ENCODE measurements around the gene ARSA. TPM values are rescaled to one million over a fixed set of nuclear protein-coding genes. Genes with fewer than 3 reads are reported as not detected.
"Not testable (repeated sequence)": the region's sequence is repeated elsewhere in the genome, so short reads cannot be mapped to it uniquely, and the experiment has no call there.

The ARSA gene
- total and polyA plus RNA-seq, 2 of the 13 experiments (the other 11 are each of a cell fraction or from before 2014, with no cell fraction given) = 9.0 to 11.5 TPM

DNA sequence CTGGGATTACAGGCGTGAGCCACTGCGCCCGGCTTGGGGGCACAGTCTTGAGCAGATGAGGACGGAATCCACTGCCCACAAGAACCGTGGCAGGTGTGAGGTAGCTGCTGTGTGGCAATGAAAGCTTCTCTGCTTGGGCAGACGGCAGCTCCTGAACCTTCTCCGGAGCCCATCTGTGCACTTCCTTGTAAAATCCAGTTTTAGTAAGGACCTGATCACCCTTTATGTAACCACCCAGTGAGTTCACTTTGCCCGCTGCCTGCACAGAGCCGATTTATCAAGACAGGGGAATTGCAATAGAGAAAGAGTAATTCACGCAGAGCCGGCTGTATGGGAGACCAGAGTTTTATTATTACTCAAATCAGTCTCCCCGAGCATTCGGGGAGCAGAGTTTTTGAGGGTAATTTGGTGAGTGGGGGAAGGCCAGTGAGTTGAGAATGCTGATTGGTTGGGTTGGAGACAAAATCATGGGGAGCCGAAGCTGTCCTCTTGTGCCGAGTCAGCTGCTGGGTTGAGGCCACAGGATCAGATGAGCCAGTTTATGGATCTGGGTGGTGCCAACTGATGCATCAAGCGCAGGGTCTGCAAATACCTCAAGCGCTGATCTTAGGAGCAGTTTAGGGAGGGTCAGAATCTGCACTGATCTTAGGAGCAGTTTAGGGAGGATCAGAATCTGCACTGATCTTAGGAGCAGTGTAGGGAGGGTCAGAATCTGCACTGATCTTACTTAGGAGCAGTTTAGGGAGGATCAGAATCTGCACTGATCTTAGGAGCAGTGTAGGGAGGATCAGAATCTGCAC lies 15.3 kb upstream of the ARSA start:
- whole genome bisulfite sequencing (ENCODE audit: low lambda C conversion rate) = 97% methylated on average over 16 of the region's 17 CpGs
- FAIRE-seq; in situ Hi-C loops (cut with HindIII; ENCODE audit: extremely low pct_ligation_motif_present, low pct_unique_long_range_greater_than_20kb): not testable (repeated sequence)

DNA sequence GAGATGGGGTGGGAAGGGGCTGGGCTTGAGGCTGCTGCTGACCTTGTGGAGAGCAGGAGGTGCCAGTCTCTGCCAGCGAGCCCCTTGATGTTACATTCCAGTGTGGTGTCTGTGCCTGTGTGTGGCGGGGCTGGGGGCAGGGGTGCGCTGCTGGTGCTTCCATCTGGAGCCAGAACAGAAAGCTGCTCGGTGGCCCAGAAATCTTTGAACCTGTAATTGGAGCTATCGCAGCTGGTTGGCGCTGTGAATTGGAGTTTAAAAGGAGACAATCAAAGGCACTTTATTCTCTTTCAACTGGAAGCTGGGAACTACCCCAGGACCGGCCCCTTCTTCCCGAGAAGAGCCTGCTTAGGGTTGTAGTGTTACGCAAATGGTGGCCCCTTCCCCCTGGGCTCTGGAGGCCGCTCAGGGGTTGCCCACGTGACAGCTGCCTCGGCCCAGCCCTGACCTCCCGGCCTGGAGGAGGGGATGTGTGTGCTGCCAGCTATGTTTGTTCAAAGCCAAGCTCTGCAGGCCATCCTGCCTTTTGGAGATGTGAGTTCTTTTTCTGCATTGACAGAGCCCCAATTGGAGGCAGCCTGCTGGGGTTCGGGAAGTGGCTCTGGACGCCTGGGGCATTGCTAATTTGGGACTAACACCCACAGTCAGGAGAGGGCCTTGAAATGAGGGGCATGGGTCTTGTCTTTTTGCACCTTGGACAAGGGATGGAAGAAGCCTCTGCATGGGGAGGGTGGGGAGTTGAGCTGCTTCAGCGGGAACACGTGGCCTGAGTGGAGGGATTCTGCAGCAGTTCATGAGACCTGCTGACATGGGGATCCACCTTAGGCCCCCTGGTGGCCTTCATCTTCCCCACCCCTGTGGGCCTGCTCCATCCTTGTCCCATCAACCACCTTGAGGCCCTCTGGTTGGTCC lies 14.0 kb upstream of the ARSA start:
- POLR2A ChIA-PET = interaction anchor here (0.6 to 5.4 kb wide), 27 partner anchors 9 to 349 kb away, joined by 3 to 56 read pairs (median 5); partner anchors contain the start of genes ARSA, CHKB, KLHDC7B and SCO2
- peak overlapping the region; percentile 94 for H3K27ac ChIP-seq (ENCODE audit: extremely low read length, insufficient read depth, low read length)
- in situ Hi-C loops (cut with HindIII; ENCODE audit: extremely low pct_ligation_motif_present, low pct_unique_long_range_greater_than_20kb) (no loop called here), intact Hi-C loops (cut with micrococcal nuclease; ENCODE audit: unreplicated experiment) (loop anchor here (1.0 to 5.0 kb wide), 2 partner anchors 14 to 50 kb away; partner anchors contain the start of gene ARSA)
- peak; percentile 57 for FAIRE-seq
- TSS peak; percentile 70 for BruUV-seq (replicated peaks)
- H2AFZ ChIP-seq (ENCODE audit: low read length) = no peak overlapping the region
- no peaks in the 10 kb centered on the region for H3K36me3 ChIP-seq (replicated peaks in 1 of 2; ENCODE audit: control insufficient read depth in 1 of 2, insufficient read depth in 2 of 2, low read length in 2 of 2)
- H3K9ac ChIP-seq (ENCODE audit: insufficient read depth, low read depth, low read length) = peak overlapping the region; percentile 69
- H3K4me1 ChIP-seq (ENCODE audit: insufficient read depth, low read length) = peaks cover 60% of the 10 kb centered on the region
- H3K79me2 ChIP-seq (ENCODE audit: insufficient read depth, low read length) = no peaks in the 10 kb centered on the region
- H3K4me3 ChIP-seq (replicated peaks in 1 of 3; ENCODE audit: insufficient read depth in 1 of 3, low read depth in 2 of 3, low read length in 3 of 3) = peak overlapping the region; percentile 38 to 62 (median 38); a peak in 5 of 6 replicates
- ATAC-seq = peak; percentile 86
- peak overlapping the region; percentile 89 for H3K4me2 ChIP-seq (ENCODE audit: low read depth, low read length)
- H3K9me3 ChIP-seq (ENCODE audit: low read length) = no peaks in the 10 kb centered on the region
- CTCF ChIA-PET (ENCODE audit: low intra/inter-chr PET ratio, low total read pairs) = interaction anchor here (0.7 to 2.2 kb wide), 4 partner anchors 14 to 50 kb away, joined by 3 to 14 read pairs (median 4); partner anchors contain the start of gene ARSA
- peak; percentile 95 for DNase-seq (ENCODE audit: low spot score)
- WGBS (ENCODE audit: low lambda C conversion rate) = 0% methylated on average over 13 of the region's 17 CpGs
- no peaks in the 10 kb centered on the region for H3K27me3 ChIP-seq (ENCODE audit: control insufficient read depth in 1 of 2, insufficient read depth in 2 of 2, low read length in 2 of 2)
- H4K20me1 ChIP-seq (ENCODE audit: insufficient read depth, low read length) = no peaks in the 10 kb centered on the region
- peak; percentile 45; the same call in 1 of the 2 replicates for TF ChIP-seq ZNF766 (CRISPR knock-in tag; IDR thresholded peaks at IDR 0.05; ENCODE audit: borderline replicate concordance)
- no peak for TF ChIP-seq HMG20B (CRISPR knock-in tag; conservative IDR thresholded peaks at IDR 0.05)
- TF ChIP-seq ZFP82 (CRISPR knock-in tag; IDR thresholded peaks at IDR 0.05; ENCODE audit: borderline replicate concordance) = 0 out of 2 replicates have a peak, but pooled peaks have one; percentile 41
- TF ChIP-seq DR1 (CRISPR knock-in tag; IDR thresholded peaks at IDR 0.05) = 0 out of 2 replicates have a peak, but pooled peaks have one; percentile 10
- TF ChIP-seq ZNF883 (CRISPR knock-in tag; IDR thresholded peaks at IDR 0.05; ENCODE audit: not compliant biosample characterization) = peak; percentile 3
- TF ChIP-seq ZBTB7B (CRISPR knock-in tag; IDR thresholded peaks at IDR 0.05) = peak; percentile 68; the same call in 1 of the 2 replicates
- TF ChIP-seq KAT7 (CRISPR knock-in tag; IDR thresholded peaks at IDR 0.05; ENCODE audit: borderline replicate concordance) = no peak
- TF ChIP-seq, protein P1, sequence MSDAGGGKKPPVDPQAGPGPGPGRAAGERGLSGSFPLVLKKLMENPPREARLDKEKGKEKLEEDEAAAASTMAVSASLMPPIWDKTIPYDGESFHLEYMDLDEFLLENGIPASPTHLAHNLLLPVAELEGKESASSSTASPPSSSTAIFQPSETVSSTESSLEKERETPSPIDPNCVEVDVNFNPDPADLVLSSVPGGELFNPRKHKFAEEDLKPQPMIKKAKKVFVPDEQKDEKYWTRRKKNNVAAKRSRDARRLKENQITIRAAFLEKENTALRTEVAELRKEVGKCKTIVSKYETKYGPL (CRISPR knock-in tag; IDR thresholded peaks at IDR 0.05) = peak; percentile 81

More for the DNA sequence above, 15.3 kb upstream of the ARSA start:
- H3K4me2 ChIP-seq (ENCODE audit: low read depth, low read length); H3K9me3 ChIP-seq (ENCODE audit: low read length); H4K20me1 ChIP-seq (ENCODE audit: insufficient read depth, low read length); ATAC-seq; H3K36me3 ChIP-seq (replicated peaks in 1 of 2; ENCODE audit: control insufficient read depth in 1 of 2, insufficient read depth in 2 of 2, low read length in 2 of 2); H3K9ac ChIP-seq (ENCODE audit: insufficient read depth, low read depth, low read length); H3K27me3 ChIP-seq (ENCODE audit: control insufficient read depth in 1 of 2, insufficient read depth in 2 of 2, low read length in 2 of 2); H3K4me3 ChIP-seq (replicated peaks in 1 of 3; ENCODE audit: insufficient read depth in 1 of 3, low read depth in 2 of 3, low read length in 3 of 3); H3K27ac ChIP-seq (ENCODE audit: extremely low read length, insufficient read depth, low read length); BruUV-seq (replicated peaks); H3K79me2 ChIP-seq (ENCODE audit: insufficient read depth, low read length); DNase-seq (ENCODE audit: low spot score); H2AFZ ChIP-seq (ENCODE audit: low read length): not testable (repeated sequence)
- CTCF ChIA-PET (ENCODE audit: low intra/inter-chr PET ratio, low total read pairs) = interaction anchor here (1.3 to 2.2 kb wide), 2 partner anchors 15 to 23 kb away, joined by 5 to 14 read pairs; partner anchors contain the start of gene ARSA
- TF ChIP-seq MAFK (conservative IDR thresholded peaks at IDR 0.05 in 1 of 2, IDR thresholded peaks at IDR 0.05 in 1 of 2; ENCODE audit: low read length in 2 of 2) = 0 out of 4 replicates have a peak, but pooled peaks of 1 of the 2 experiments have one; percentile 0
- intact Hi-C loops (cut with micrococcal nuclease; ENCODE audit: unreplicated experiment) = loop anchor here (5.0 kb wide), 1 partner anchor 49 kb away; no protein-coding TSS in a partner anchor
- peaks cover 57% of the 10 kb centered on the region for H3K4me1 ChIP-seq (ENCODE audit: insufficient read depth, low read length)
- POLR2A ChIA-PET = interaction anchor here (1.4 to 5.4 kb wide), 6 partner anchors 12 to 55 kb away, joined by 6 to 56 read pairs (median 14); partner anchors contain the start of gene ARSA

Data from HepG2 (cell line).